Parathyroid adenoma (tissue), 2 donors: ENCODE data around the gene GCK.

Experiments used
- H2AFZ ChIP-seq: fragments of 300-600 bp; sonication (generic); one replicate; pipeline ENCODE4 v1.7.0; 2017; ENCODE audit warnings: antibody characterized with exemption, mild to moderate bottlenecking
- H3K27ac ChIP-seq: fragments of 300-600 bp; sonication (generic); one replicate; pipeline ENCODE4 v1.7.0; 2017
- H3K27me3 ChIP-seq: fragments of 300-600 bp; sonication (generic); one replicate; pipeline ENCODE4 v1.7.0; 2017; ENCODE audit warnings: low read length; ENCODE audit not compliant: control insufficient read depth, insufficient read depth
- H3K36me3 ChIP-seq: fragments of 300-600 bp; sonication (generic); one replicate; pipeline ENCODE4 v1.7.0; 2017; ENCODE audit warnings: low read length; ENCODE audit not compliant: control insufficient read depth, insufficient read depth
- H3K4me1 ChIP-seq: fragments of 300-600 bp; sonication (generic); one replicate; pipeline ENCODE4 v1.7.0; 2017; ENCODE audit warnings: control low read depth
- H3K4me2 ChIP-seq: fragments of 300-600 bp; sonication (generic); one replicate; pipeline ENCODE4 v1.7.0; 2017; ENCODE audit warnings: low read length
- H3K4me3 ChIP-seq: fragments of 300-600 bp; sonication (generic); one replicate; pipeline ENCODE4 v1.7.0; 2017; ENCODE audit warnings: low read depth, low read length
- H3K79me2 ChIP-seq: fragments of 300-600 bp; sonication (generic); one replicate; pipeline ENCODE4 v1.7.0; 2017; ENCODE audit warnings: control low read depth
- H3K9ac ChIP-seq: fragments of 300-600 bp; sonication (generic); one replicate; pipeline ENCODE4 v1.7.0; 2017; ENCODE audit warnings: mild to moderate bottlenecking
- H3K9me3 ChIP-seq: fragments of 300-600 bp; sonication (generic); one replicate; pipeline ENCODE4 v1.7.0; 2017; ENCODE audit warnings: low read length; ENCODE audit not compliant: control insufficient read depth
- CTCF ChIP-seq: fragments of 300-600 bp; sonication (generic); IDR thresholded peaks from one replicate; pipeline ENCODE4 v1.7.0; 2017; ENCODE audit warnings: antibody characterized with exemption, mild to moderate bottlenecking
- donor health status: primary hyperparathyroidism.

Gene GCK

GRCh38 chr7:44217852-44218402 is 28.7 kb upstream of the GCK start:
- Histone ChIP-seq H3K4me3 (no peak overlapping the region), H3K4me1 (peaks cover 4% of the 10 kb centered on the region), H3K4me2 (no peak overlapping the region), H3K36me3 (no peaks in the 10 kb centered on the region), H3K27ac (no peak overlapping the region), H2AFZ (no peak overlapping the region), H3K9me3 (no peaks in the 10 kb centered on the region), H3K27me3 (no peaks in the 10 kb centered on the region), H3K79me2 (no peaks in the 10 kb centered on the region), H3K9ac (no peak overlapping the region)
- no peak for TF ChIP-seq CTCF

GRCh38 chr7:44217223-44217714 is 28.0 kb upstream of the GCK start:
- Histone ChIP-seq H2AFZ (no peak overlapping the region), H3K9ac (no peak overlapping the region), H3K4me2 (no peak overlapping the region), H3K4me3 (no peak overlapping the region), H3K79me2 (no peaks in the 10 kb centered on the region), H3K4me1 (peaks cover 4% of the 10 kb centered on the region), H3K36me3 (no peaks in the 10 kb centered on the region), H3K27ac (no peak overlapping the region), H3K9me3 (no peaks in the 10 kb centered on the region), H3K27me3 (no peaks in the 10 kb centered on the region)
- TF ChIP-seq CTCF: no peak

- Histone ChIP-seq H3K4me1 (peaks cover 4% of the 10 kb centered on the region), H3K27ac (no peak overlapping the region)
Observed at GRCh38 chr7:44216521-44217222, 27.4 kb upstream of the GCK start.

DNA sequence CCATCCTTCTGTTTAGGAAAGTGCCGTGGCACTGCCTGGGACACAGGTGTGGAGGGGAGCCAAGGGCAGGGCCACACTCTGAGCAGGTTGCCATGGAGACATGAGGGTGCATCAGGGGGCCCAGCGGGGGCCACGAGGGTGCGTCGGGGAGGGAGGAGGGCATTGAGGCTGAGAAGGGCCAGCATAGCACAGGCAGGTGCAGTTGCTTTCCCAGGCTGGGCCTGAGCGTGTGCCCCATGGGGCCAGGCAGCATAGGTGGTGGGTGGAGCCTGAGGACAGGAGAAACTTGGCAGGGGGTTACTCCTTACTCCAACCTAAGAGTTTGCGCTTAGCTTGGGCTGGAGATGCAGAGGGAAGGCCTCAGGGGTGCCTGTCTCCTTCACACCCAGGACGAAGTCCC is 26.8 kb upstream of the GCK start:
- Histone ChIP-seq H3K9ac (no peak overlapping the region), H3K36me3 (no peaks in the 10 kb centered on the region), H3K27me3 (no peaks in the 10 kb centered on the region), H3K79me2 (no peaks in the 10 kb centered on the region), H3K4me1 (peaks cover 4% of the 10 kb centered on the region), H2AFZ (no peak overlapping the region), H3K9me3 (no peaks in the 10 kb centered on the region), H3K4me3 (no peak overlapping the region), H3K27ac (no peak overlapping the region), H3K4me2 (no peak overlapping the region)
- TF ChIP-seq CTCF: no peak

More at GRCh38 chr7:44216521-44217222, 27.4 kb upstream of the GCK start:
- Histone ChIP-seq H3K9me3 (no peaks in the 10 kb centered on the region), H3K4me3 (no peak overlapping the region), H3K4me2 (no peak overlapping the region), H3K36me3 (no peaks in the 10 kb centered on the region), H3K9ac (no peak overlapping the region), H2AFZ (no peak overlapping the region), H3K79me2 (no peaks in the 10 kb centered on the region), H3K27me3 (no peaks in the 10 kb centered on the region)
- no peak for TF ChIP-seq CTCF

GRCh38 chr7:44215531-44215930 is 26.3 kb upstream of the GCK start:
- Histone ChIP-seq H3K27ac (no peak overlapping the region), H3K4me1 (peaks cover 4% of the 10 kb centered on the region), H3K79me2 (no peaks in the 10 kb centered on the region), H3K9me3 (no peaks in the 10 kb centered on the region), H2AFZ (no peak overlapping the region), H3K4me2 (no peak overlapping the region), H3K9ac (no peak overlapping the region), H3K4me3 (no peak overlapping the region), H3K27me3 (no peaks in the 10 kb centered on the region), H3K36me3 (no peaks in the 10 kb centered on the region)
- no peak for TF ChIP-seq CTCF
